ENCODE data around the gene AFAP1L1. TPM values are rescaled to one million over a fixed set of nuclear protein-coding genes. Genes with fewer than 3 reads are reported as not detected.

AFAP1L1 gene
- 9.0 and 12.5 TPM in 2 replicates for total RNA-seq

GRCh38 chr5:149271716-149272563 is at the start of gene AFAP1L1:
AFAP1L1 (plus strand) TSS chr5:149271859; CDS start chr5:149271969, 110 bp downstream.

GRCh38 chr5:149345147-149345891 is 73.7 kb downstream of the AFAP1L1 start, which contains the start of gene GRPEL2:
GRPEL2 (plus strand) TSS chr5:149345499; CDS start chr5:149345540, 41 bp downstream.

GRCh38 chr5:149357370-149358293 is 86.0 kb downstream of the AFAP1L1 start, which contains the start of gene PCYOX1L:
PCYOX1L (plus strand) TSS chr5:149358046; CDS start chr5:149358069, 23 bp downstream.

GRCh38 chr5:149379177-149379761 is 107.6 kb downstream of the AFAP1L1 start, which contains the start of gene IL17B:
IL17B (minus strand) TSS chr5:149379292; CDS start chr5:149379225, 67 bp downstream.

Other genes with a start within 250 kb of the AFAP1L1 start
- under 0.01 and 0.65 TPM in 2 replicates for gene SH3TC2, start 208.8 kb upstream of the AFAP1L1 start, total RNA-seq
- 4.2 and 7.0 TPM in 2 replicates for gene ABLIM3, start 130.4 kb upstream of the AFAP1L1 start, total RNA-seq
- gene GRPEL2, start 73.6 kb downstream of the AFAP1L1 start, total RNA-seq = 8.4 and 12.9 TPM in 2 replicates
- 8.6 and 19.0 TPM in 2 replicates for gene PCYOX1L, start 86.2 kb downstream of the AFAP1L1 start, total RNA-seq
- gene IL17B, start 107.4 kb downstream of the AFAP1L1 start, total RNA-seq = 0.38 and 2.0 TPM in 2 replicates